Right lobe of liver (tissue), 4 donors: ENCODE data around the gene TTC7B.

ENCODE experiments used
- POLR2A ChIP-seq: fragments of 450-650 bp; IDR thresholded peaks from one replicate; pipeline ENCODE4 v1.6.1; 2017; ENCODE audit warnings: antibody characterized with exemption, mild to moderate bottlenecking
- TF ChIP-seq, protein P1 (sequence below), 4 donors: fragments of 200-600 bp in 3 of 4; fragments of 450-650 bp in 1 of 4; IDR thresholded peaks; one replicate each; pipeline versions ENCODE4 v1.5.1 to v1.8.0; 2016 to 2022; ENCODE audit warnings: antibody characterized with exemption in 4 of 4, mild to moderate bottlenecking in 2 of 4
- donor health status: DM: no; HTN: no; CAD: no.
- donor health status: DM: no; HTN: no; CAD: no.
- donor health status: DM: no; HTN: yes; CAD: no.

DNA sequence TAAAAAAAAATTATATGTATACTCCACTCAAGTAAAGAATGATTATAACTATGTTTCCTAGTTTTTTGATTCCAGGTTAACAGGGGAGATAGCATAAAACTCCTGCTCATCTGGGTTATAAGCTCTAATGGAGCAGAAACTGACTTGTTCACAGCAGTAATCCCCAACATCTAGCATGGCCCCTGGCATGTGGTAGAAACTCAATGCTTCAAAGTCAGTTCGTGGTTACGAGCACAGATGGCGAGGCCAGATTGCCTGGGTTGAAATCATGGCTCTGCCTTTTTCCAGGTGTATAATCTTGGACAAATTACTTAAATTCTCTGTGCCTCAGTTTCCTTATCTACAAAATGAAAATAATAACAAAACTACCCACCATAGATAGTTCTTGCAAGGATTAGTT is 183.8 kb downstream of the TTC7B start:
- TF ChIP-seq, protein P1, sequence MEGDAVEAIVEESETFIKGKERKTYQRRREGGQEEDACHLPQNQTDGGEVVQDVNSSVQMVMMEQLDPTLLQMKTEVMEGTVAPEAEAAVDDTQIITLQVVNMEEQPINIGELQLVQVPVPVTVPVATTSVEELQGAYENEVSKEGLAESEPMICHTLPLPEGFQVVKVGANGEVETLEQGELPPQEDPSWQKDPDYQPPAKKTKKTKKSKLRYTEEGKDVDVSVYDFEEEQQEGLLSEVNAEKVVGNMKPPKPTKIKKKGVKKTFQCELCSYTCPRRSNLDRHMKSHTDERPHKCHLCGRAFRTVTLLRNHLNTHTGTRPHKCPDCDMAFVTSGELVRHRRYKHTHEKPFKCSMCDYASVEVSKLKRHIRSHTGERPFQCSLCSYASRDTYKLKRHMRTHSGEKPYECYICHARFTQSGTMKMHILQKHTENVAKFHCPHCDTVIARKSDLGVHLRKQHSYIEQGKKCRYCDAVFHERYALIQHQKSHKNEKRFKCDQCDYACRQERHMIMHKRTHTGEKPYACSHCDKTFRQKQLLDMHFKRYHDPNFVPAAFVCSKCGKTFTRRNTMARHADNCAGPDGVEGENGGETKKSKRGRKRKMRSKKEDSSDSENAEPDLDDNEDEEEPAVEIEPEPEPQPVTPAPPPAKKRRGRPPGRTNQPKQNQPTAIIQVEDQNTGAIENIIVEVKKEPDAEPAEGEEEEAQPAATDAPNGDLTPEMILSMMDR (IDR thresholded peaks at IDR 0.05) = no peak
- TF ChIP-seq POLR2A = no peak
